NCI-H524 (cell line): ENCODE data around the gene RSRP1.

Experiments used
- DNase-seq, 2 experiments: peaks; one replicate each; lab custom pipeline; 2025; lab: John Stamatoyannopoulos, UW

RSRP1 gene

DNA sequence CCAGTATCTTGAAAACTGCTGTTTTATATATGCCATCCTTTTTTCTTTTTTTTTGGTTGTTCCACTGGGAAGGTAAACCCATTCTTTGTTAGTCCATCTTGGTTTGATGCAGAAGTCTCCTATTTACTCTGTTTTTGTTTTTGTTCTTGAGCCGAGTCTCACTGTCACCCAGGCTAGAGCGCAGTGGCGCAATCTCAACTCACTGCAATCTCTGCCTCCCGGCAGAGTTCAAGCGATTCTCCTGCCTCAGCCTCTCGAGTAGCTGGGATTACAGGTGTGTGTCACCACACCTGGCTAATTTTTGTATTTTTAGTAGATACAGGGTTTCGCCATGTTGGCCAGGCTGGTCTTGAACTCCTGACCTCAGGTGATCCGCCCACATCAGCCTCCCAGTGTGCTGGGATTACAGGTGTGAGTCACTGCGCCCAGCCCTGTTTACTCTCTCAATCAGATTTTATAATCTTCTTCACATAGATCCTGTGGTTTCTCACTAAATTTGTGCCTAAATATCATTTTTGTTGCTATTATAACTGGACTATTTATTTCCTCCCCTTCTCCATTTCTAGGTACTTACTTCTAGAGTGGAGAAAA, 27.5 kb downstream of the RSRP1 start:
- DNase-seq, result no peak

DNA sequence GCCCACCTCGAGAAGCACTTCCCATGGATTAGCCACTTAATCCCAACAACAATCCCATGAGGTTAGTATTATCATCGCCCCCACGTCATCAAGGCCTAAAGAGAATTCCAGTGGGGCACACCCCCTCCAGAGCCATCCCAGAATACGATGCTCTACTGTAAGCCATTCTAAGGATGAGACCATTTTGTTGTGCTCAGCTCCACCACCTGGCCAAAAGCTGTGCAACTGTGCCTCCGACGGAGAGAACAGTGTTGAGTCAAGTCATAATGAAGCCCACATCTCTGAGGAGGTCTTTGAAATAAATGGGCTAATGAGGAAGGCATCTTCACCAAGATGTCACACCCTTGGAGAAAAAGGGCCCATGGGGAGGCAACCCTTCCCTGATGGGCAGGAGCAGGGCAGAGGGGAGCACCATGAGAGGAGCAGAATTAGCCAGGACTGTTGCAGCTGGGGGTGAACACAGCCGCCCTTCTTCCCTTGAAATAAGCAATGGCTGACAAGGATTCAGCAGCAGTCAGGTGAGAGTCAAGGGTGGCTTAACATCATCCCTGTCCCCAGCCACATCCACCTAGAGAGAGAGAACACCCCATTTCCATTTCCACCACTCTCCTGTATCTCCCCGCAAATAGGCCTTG, 29.5 kb downstream of the RSRP1 start:
- DNase-seq, result no peak

DNA sequence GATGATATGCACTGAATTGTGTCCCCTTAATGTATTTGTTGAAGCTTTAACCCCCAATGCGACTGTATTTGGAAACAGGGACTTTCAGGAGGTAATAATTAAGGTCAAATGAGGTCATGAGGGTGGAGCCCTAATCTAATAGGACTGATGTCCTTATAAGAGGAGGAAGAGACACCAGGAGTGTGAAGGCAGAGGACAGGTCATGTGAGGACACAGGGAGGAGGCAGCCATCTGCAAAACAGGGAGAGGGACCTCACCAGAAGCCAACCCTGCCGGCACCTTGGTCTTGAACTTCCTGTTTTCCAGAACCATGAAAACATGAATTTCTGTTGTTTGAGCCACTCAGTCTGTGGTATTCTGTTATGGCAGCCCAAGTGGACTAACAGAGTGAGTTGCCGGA, 30.2 kb downstream of the RSRP1 start:
- DNase-seq, result no peak

DNA sequence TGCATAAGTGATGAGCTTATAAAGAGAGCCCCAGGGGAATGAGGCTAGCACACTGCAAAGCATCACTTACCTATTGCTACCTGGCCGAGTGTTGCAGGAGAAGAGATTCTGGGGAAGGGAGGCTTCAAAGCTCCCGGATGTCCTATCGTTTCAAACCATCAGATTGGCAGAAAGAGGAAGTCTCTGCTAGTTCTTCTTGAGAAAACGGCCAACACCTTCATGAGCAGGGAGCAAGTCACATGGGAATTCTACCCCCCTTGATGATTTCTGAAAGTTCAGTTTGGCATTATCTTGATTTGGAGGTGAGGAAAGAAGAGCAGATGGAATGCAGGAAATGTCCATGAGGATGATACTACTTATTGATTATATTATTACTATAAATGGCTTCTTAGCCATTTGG, 31.1 kb downstream of the RSRP1 start:
- DNase-seq, result no peak

DNA sequence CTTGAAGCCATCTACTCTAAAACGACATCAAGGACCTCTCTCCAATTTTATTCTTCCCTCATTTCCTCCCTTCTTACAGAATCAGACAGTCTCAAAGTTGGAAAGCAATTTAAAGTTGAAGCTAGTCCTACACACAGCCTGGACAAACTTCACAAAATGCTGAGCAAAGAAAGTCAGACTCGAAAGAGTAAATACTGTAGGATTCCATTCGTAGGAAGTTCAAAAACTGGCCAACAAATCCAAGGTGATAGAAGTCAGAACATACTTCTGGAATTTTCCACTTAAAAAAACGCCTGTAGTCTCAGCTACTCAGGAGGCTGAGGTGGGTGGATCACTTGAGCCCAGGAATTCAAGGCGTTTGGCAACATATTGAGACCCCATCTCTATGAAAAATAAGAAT, 34.5 kb downstream of the RSRP1 start:
- no peak for DNase-seq

DNA sequence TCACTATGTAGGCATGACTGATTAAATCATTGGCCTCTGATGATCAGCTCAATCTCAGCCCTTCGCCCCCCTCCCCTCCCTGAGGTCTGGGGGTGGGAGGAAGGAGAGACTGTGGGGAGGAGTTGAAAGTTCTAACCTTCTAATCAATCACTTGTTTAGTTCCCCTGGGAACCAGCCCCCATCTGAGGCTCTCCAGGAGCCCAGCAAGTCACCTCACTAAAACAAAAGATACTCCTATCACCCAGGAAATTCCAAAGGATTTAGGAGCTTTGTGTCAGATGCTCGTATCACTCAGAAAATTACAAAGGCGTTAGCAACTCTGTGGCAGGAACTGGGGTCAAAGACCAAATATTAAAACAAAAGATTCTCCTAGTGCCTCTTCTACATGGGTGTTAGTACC, 36.5 kb downstream of the RSRP1 start:
- DNase-seq, result no peak

DNA sequence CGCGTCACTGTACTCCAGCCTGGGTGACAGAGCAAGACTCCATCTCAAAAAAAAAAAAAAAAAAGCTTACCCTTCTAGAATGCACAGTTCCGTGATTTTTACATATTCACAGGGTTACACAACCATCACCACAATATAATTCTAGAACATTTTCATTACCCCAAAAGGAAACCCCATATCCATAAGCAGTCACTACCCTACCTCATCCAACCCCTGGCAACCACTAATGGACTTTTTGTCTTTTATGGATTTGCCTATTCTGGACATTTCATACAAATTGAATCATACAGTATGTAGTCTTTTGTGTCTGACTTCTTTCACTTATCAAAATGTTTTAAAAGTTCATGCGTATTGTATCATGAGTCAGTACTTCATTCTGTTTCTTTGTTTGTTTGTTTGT, 37.7 kb downstream of the RSRP1 start:
- DNase-seq, result no peak

DNA sequence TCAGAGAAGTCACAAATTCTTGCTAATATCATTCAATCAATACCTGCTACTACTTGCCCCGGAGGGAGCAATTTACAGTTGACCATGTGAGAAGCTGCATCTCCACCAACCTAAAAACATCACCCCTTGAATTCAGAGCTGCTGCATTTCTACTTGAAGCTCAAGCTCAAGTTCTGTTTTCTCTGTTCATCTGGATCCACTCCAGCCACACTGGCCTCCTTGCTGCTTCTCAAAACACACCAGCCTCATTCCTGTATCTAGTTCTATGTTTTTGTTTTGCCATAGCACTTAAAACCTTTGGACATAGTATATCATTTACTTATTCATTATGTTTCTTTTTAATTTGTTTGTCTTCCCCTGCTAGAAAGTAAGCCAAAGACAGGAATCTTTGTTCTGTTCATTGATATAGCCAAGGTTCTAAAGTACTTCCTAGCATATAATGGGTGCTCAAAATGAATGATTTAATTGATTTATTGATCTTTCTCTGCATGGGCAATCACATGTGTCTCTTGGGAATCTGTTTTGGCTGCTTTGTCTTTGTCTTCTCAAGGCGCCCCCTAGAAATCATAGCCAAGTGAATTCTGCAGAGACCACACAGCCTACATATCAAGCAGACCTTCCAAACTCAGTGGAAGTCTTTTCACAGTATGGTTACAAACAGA, 38.6 kb downstream of the RSRP1 start:
- no peak for DNase-seq

DNA sequence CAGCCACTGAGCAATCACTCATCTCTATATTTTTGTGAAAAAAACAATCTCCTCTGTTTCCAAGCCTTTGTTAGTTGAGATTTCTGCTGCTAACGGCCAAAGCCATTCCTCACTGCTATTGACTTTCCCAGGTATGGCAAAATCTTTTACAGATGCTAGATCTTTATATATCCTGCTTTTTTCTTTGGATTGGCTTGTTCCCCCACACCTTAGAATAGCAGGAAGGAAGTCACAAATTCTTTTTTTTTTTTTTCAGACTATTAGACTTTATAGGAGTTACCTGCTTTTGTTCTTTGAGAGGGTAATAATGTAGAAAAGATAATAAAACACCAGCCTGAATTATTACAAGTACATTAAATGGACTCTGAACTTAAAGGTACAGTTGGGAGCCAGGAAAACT, 39.2 kb downstream of the RSRP1 start:
- no peak for DNase-seq

DNA sequence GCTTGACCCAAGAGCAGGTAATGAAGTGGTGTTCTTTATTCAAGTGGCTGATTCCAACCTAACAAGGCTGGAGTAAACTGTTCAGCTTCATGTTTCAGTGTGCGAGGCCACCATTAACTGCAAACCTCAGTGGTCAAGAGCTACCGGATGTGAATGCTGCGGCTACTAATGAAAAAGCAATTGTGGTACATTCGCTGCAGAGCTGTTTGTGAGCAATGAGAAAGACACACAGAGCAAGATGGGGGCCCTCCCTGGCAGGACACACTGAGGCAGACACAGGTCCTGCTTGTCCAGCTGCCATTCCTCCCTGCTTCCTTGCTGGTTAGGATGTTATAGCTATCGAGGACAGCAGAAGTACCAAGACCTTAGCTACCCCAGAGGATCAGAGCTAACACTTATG, 41.1 kb downstream of the RSRP1 start:
- no peak for DNase-seq

DNA sequence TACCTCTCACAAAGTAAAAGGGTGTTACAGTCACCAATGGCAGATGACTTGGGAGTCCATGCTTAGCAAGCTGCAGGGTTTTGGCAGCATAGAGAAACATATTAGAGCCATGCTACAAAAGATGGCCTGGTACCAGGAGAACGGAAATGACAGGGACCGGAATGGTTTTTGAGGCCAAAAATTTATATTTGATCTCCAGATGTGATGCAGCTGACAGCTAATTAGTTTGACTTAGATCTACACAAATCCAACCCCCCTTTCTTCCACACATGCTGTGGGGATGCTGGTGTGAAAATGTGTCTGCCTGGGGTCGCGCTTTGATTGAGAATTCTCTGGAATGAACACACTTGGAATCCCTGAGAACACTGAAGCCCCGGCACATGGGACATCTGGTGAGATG, 41.5 kb downstream of the RSRP1 start:
- DNase-seq, result no peak

DNA sequence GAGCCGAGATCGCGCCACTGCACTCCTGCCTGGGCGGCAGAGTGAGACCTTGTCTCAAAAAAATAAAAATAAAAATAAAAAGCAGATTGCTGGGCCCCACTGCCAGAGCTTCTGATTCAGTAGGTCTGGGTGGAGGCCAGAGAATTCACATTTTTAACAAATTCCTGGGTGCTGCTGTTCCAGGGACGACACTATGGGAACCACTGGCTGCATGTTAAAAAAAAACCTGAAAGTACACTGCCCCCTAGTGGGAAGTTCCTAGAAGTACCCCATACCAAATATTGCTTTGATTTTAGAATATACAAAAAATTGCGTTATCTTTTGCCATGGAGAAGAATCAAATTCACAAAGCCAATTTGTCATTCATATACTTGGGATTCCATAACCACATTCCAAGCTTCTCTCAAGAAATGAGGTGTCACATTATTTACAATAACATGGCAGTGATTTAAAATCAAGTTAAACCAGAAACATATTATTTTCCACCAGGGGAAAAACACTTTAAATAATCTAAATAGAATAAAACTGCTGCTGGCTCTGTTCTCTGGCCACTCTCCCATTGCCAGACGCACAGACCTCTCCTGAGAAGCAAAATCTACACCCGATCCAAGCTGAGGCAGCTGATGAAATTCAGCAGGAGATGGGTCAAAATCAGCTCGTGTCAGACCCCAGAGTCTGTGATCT, 42.3 kb downstream of the RSRP1 start:
- peak in 1 of 2 experiments; percentile 47 for DNase-seq

DNA sequence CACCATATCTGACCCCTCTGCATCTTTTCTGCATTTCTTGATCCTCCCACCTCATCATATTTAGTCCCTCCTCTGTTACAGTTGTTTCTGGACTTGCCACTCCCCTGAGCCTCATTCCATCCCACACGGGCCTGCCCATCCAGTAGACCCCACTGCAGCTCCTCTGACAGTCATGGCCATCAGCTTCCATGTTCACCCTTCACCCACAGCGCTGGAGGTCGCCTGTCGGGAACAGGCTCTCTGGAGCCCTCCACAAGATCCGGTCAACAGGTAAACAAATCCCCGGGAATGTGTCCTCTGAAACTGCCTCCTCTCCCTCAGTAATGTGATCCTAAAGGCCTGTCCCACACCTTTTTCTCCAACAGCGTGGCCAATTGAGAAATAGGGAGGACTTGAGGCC, 46.2 kb downstream of the RSRP1 start:
- DNase-seq, result no peak

DNA sequence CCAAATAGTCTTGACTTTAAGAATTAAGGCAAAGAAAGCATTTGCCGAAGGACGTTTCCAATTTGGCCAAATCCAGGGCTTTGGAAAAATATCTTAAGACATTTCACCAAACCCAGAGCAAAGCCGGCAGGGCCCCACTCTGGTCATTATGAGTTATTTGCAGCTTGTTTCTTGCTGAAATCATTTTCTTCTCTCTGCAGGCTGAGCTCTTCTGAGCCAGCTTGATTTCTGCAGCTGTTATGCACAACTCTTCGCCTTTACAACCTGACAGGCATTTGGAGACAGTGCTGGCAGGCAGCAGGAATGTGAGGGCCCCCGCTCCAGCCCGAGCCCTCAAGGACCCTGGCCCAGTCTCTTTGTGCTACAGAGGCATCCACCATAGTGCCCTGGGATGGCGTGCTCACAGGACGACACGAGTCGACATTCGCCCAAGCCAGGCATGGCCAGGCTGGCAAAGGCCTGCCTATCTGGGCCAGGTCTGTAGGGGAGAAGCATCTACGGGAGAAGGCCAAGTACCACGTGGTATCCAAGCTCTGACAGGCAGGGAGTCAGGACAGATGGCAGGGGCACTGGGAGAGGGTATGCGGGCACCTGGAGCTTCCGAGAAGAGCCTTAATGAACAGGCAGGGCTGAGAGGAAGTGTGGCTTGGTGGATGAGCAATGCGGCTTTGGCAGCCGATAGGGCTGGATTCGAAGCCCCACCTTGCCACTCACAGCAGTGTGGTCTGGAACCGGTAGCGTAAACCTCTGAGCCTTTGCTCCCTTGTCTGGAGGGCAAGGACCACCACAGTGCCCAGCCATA, 47.2 kb downstream of the RSRP1 start:
- peak; percentile 82 to 84 for DNase-seq

DNA sequence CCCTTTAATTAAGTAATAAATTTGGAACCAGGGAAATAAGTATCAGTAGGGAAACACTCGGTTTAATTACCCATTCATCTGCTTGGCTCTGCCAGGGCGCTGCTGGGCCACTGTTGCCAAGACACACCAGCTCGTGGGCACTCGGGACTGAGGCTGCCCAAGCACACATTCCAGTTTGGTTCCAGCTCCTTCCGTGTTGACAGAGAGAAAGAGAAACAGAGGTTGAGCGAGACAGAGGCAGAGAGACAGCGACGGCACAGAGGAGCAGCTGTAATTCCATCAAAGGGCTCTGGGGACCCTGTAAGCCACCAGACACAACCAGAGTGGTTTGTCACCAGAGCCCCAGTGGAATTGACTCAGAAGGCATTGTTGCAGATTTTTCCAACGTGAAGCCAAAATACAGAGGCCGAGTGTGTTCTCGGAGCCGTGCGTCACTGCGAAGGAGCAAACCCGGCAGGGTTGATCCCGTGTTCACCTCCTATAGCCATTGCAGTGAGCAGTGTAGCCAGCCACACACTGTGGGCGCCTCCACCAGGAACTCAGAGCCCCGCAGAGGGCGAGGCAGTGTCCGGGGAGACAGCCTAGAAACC, 48.5 kb downstream of the RSRP1 start:
- no peak for DNase-seq

DNA sequence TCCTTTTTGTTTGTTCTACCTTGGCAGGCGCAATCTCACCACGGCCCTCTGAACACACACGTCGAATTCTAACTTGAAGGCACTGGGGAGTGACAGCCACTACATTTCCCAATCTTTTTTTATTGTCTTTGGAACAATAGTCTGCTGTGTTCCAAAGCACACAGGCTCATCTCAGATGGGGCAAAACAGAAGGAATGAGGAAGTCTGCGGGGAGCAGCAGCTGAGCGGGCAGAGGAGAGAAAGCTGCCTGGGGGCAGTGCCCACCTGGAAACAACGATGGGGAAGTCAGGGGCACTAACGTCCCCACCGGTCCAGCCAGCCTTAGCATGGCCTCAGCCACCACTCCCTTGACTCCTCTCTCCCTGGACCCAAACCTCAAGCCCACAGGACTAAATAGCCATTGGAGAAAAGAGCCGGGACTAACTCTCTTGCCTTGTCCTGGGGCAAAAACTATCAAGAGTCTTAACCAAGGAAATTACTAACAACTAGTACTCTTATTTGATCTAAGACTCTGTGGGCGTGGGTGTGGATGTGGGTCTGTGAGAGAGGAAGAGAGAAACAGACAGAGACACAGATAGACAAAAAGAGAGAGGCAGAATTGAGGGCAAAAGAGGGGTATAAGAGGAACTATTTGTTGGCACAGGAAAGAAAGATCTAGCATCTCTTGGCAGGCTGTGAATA, 49.1 kb downstream of the RSRP1 start:
- no peak for DNase-seq

DNA sequence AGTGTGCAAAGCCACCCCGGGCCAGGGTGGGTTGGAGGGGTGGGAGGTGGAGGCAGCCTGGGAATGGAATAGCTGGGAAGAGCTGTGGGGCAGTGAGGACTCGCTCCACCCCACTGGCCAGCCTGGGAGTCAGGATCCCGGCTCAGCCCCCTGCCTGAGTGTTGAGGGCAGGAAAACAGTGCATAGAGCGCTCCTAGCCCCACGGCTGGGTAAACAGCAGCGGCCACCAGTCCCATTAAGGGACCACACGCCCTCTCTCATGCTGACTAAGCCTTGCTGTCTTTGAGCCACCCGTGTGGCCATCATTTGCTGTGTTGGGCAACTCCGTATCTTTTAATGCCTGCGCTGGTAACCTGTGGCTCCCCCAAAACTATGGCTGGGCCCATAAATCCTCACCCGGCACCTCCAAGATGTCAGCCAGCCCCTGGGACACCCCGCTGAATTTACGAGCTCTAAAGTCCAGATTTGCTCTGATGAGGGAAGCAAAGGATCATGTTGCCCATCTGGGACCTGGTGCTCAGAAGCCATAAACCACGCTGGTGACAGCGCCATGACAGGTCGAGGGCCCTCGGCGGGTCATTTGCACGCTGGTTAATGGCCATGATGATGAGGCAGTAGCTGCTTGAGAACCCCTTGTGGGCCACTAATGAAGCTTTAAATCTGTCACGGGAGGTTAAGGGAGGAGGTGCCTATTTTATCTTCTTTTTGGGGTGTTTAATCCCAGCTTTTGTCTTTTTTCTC, 49.8 kb downstream of the RSRP1 start:
- DNase-seq, result peak; percentile 16 to 47

DNA sequence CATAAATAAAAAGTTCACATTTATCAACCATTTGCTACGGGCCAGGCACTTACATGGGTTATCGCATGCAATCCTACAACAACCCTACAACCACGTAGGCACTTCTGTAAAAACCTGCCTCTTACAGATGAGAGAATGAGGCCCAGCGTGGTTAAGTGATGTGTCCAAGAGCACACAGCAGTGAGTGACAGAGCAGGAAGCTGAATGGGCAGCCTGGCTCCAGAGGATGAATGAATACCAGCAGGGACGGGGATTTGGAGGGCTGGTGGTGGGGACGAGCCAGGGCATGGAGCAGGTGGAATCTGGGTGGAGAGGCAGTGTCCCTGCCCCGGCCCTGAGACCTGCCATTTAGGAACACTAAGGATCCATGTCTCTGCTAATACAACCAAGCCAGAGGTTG, 50.4 kb downstream of the RSRP1 start:
- DNase-seq, result no peak

DNA sequence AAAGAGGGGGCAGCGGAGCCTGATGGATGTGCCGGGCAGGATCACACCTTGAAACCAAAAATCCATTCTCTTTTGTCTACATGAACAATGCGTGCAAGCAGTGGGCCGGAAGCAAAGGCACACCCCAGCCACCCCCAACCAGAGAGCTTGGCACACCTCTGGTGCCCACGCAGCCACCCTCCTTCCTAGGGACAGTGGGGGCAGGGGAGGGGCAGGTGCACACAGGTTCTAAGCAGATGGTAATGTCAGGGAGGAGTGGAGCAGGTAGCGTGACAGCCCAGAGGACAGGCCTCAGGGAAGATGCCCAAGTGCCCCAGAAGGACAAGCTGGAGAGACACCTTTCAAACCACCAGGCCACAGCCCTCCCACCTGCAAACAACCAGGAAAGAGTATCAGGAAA, 51.4 kb downstream of the RSRP1 start:
- no peak for DNase-seq

DNA sequence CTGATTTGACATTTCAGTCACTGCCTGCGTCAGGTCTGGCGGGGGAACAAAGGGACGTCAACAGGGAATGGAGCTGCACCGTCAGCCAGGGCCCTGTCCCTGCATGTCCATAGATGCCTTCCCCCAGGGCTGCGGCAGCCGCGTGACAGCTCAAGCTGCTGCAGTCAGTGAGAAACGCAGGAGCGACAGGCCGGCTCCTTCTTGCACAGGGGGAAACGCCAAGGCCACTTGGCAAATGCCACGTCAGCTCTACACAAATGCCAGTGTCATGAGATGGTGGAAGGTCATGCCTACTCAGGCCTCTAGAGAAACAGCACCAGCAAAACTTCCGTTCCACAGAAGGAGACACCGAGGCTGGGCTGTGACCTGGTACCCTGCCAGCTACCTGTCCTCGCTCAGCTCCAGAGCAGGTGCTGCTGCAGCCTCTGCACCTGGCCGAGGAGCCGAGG, 52.7 kb downstream of the RSRP1 start:
- DNase-seq, result no peak

DNA sequence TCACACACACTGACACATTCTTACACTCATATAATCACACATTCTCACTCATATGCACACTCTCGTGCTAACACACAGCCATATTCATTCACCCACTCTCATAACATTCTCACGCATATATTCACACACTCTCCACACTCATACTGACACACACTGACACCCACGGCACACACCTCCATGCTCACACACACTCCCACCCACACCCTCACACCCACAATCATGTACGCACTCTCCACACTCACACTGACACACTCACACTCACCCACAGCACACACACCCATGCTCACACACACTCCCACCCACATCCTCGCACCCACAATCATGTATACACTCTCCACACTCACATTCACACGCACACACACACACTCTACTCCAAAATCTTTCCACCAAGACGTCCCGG, 53.2 kb downstream of the RSRP1 start:
- DNase-seq, result no peak
